H1 (cell line): Measurements from ENCODE around the gene ADCY2. TPM values are rescaled to one million over a fixed set of nuclear protein-coding genes. Genes with fewer than 3 reads are reported as not detected.

ENCODE experiments used
- CTCF ChIA-PET: fragments of 300-600 bp; sonication (Branson Sonifier 250); formaldehyde crosslinking; loops from one replicate; lab custom pipeline; 2021; ENCODE audit not compliant: partially characterized antibody; lab: Charles Lee
- POLR2A ChIA-PET: fragments of 300-600 bp; sonication (Branson Sonifier 250); formaldehyde crosslinking; loops from one replicate; lab custom pipeline; 2021; ENCODE audit warnings: inconsistent platforms; ENCODE audit not compliant: partially characterized antibody; lab: Charles Lee
- DNase-seq, 2 experiments: peaks; one replicate each; pipeline versions ENCODE4 v3.0.0 to v3.0.0-alpha.2; 2010 to 2022; ENCODE audit warnings: low spot score in 2 of 2, low read depth in 1 of 2, mixed read lengths in 1 of 2
- FAIRE-seq: peaks from 2 replicates; lab custom pipeline; 2011; peaks lifted over from hg19 to GRCh38; lab: Jason Lieb, UNC
- H2AFZ ChIP-seq: 2 replicates; pipeline ENCODE4 v1.8.1; 2012; ENCODE audit warnings: low read length, inconsistent platforms
- H2AK5ac ChIP-seq: 2 replicates; pipeline ENCODE4 v1.6.1; 2013; ENCODE audit warnings: low read depth, low read length
- H2BK120ac ChIP-seq: replicated peaks from 2 replicates; pipeline ENCODE3; 2013; ENCODE audit warnings: low read depth, low read length, inconsistent platforms
- H2BK12ac ChIP-seq: 2 replicates; pipeline ENCODE4 v1.6.1; 2013; ENCODE audit warnings: low read depth, low read length
- H2BK15ac ChIP-seq: 2 replicates; pipeline ENCODE4 v1.6.1; 2013; ENCODE audit warnings: low read length
- H2BK20ac ChIP-seq: 2 replicates; pipeline ENCODE4 v1.6.1; 2013; ENCODE audit warnings: low read length
- H2BK5ac ChIP-seq: 2 replicates; pipeline ENCODE4 v1.6.1; 2013; ENCODE audit warnings: low read depth, low read length
- H3K14ac ChIP-seq: 2 replicates; pipeline ENCODE4 v1.6.1; 2013; ENCODE audit warnings: inconsistent platforms; ENCODE audit not compliant: insufficient read length
- H3K18ac ChIP-seq: 2 replicates; pipeline ENCODE4 v1.6.1; 2013; ENCODE audit warnings: low read length; ENCODE audit errors: extremely low read depth
- H3K23ac ChIP-seq: 2 replicates; pipeline ENCODE4 v1.6.1; 2013; ENCODE audit warnings: inconsistent platforms; ENCODE audit not compliant: insufficient read length
- H3K23me2 ChIP-seq: 2 replicates; pipeline ENCODE4 v1.6.1; 2013; ENCODE audit warnings: low read depth, low read length
- H3K27ac ChIP-seq: 2 replicates; pipeline ENCODE4 v1.6.1; 2011; ENCODE audit warnings: low read depth, low read length, inconsistent platforms
- H3K27me3 ChIP-seq, 4 experiments: replicated peaks in 1 of 4; 1 replicate in 1 of 4; 2 replicates in 3 of 4; pipeline versions ENCODE4 v1.6.1 to v1.8.1; 2011 to 2013; ENCODE audit warnings: low read length in 3 of 4, mild to moderate bottlenecking in 3 of 4, inconsistent platforms in 2 of 4, mixed read lengths in 2 of 4, moderate library complexity in 1 of 4; ENCODE audit not compliant: control insufficient read depth in 3 of 4, insufficient read depth in 3 of 4; ENCODE audit errors: extremely low read depth in 1 of 4
- H3K36me3 ChIP-seq, 4 experiments: 2 replicates each; pipeline versions ENCODE4 v1.6.1 to v1.8.1; 2011 to 2013; ENCODE audit warnings: mild to moderate bottlenecking in 4 of 4, low read length in 3 of 4, moderate library complexity in 2 of 4, control low read depth in 1 of 4, inconsistent platforms in 1 of 4; ENCODE audit not compliant: insufficient read depth in 4 of 4, control insufficient read depth in 2 of 4
- H3K4ac ChIP-seq: replicated peaks from 2 replicates; pipeline ENCODE3; 2013; ENCODE audit warnings: low read length, low read depth, mixed read lengths, inconsistent platforms; ENCODE audit not compliant: insufficient read length
- H3K4me1 ChIP-seq, 4 experiments: replicated peaks in 1 of 4; 1 replicate in 1 of 4; 2 replicates in 3 of 4; pipeline versions ENCODE4 v1.6.1 to v1.8.1; 2011 to 2013; ENCODE audit warnings: low read length in 3 of 4, inconsistent platforms in 2 of 4, mixed read lengths in 1 of 4; ENCODE audit not compliant: insufficient read depth in 4 of 4, control insufficient read depth in 3 of 4
- H3K4me2 ChIP-seq, 2 experiments: 2 replicates each; pipeline versions ENCODE4 v1.6.1 to v1.8.1; 2011 to 2013; ENCODE audit warnings: low read depth in 2 of 2, low read length in 2 of 2, control low read depth in 1 of 2, inconsistent platforms in 1 of 2, mild to moderate bottlenecking in 1 of 2; ENCODE audit not compliant: insufficient read depth in 1 of 2
- H3K4me3 ChIP-seq, 4 experiments: fragments of 200-600, 300-600 bp in 1 of 4; sonication (generic), shearing (Covaris generic), sonication (Bioruptor Twin) in 1 of 4; 2 replicates each; pipeline versions ENCODE4 v1.5.1 to v1.8.1; 2011 to 2016; ENCODE audit warnings: low read length in 4 of 4, low read depth in 3 of 4, control low read depth in 2 of 4, inconsistent platforms in 2 of 4, mild to moderate bottlenecking in 2 of 4, mixed read lengths in 1 of 4, moderate library complexity in 1 of 4; ENCODE audit not compliant: insufficient read depth in 2 of 4; ENCODE audit errors: extremely low read depth in 1 of 4
- H3K56ac ChIP-seq: replicated peaks from 2 replicates; pipeline ENCODE3; 2013; ENCODE audit warnings: low read depth, mild to moderate bottlenecking, mixed read lengths, low read length, inconsistent platforms; ENCODE audit not compliant: insufficient read length
- H3K79me1 ChIP-seq: 2 replicates; pipeline ENCODE4 v1.6.1; 2013; ENCODE audit warnings: low read depth, low read length, control low read depth
- H3K79me2 ChIP-seq, 2 experiments: 2 replicates each; pipeline versions ENCODE4 v1.6.1 to v1.8.1; 2012 to 2013; ENCODE audit warnings: low read length in 2 of 2, mild to moderate bottlenecking in 2 of 2, inconsistent platforms in 1 of 2; ENCODE audit not compliant: insufficient read depth in 2 of 2, control insufficient read depth in 1 of 2
- H3K9ac ChIP-seq, 4 experiments: replicated peaks in 1 of 4; 1 replicate in 1 of 4; 2 replicates in 3 of 4; pipeline versions ENCODE4 v1.6.1 to v1.8.1; 2011 to 2013; ENCODE audit warnings: low read depth in 3 of 4, low read length in 3 of 4, control low read depth in 2 of 4, mild to moderate bottlenecking in 2 of 4, moderate library complexity in 2 of 4, inconsistent platforms in 1 of 4; ENCODE audit errors: extremely low read depth in 1 of 4
- H3K9me3 ChIP-seq, 2 experiments: 2 replicates each; pipeline versions ENCODE4 v1.6.1 to v1.8.1; 2012 to 2013; ENCODE audit warnings: mild to moderate bottlenecking in 2 of 2, moderate library complexity in 2 of 2, control low read depth in 1 of 2, inconsistent platforms in 1 of 2, low read depth in 1 of 2, low read length in 1 of 2, mixed read lengths in 1 of 2; ENCODE audit not compliant: insufficient read depth in 2 of 2
- H4K20me1 ChIP-seq, 2 experiments: replicated peaks in 1 of 2; 2 replicates each; pipeline versions ENCODE3 to v1.8.1; 2011 to 2013; ENCODE audit warnings: inconsistent platforms in 2 of 2, low read length in 2 of 2, mild to moderate bottlenecking in 1 of 2; ENCODE audit not compliant: insufficient read depth in 2 of 2, control insufficient read depth in 1 of 2
- H4K5ac ChIP-seq: 2 replicates; pipeline ENCODE4 v1.6.1; 2013; ENCODE audit warnings: low read length, low read depth, mixed read lengths, inconsistent platforms; ENCODE audit not compliant: insufficient read length
- H4K8ac ChIP-seq: 2 replicates; pipeline ENCODE4 v1.8.0; 2013; ENCODE audit warnings: mild to moderate bottlenecking, moderate library complexity, low read length, inconsistent platforms; ENCODE audit not compliant: insufficient read depth; ENCODE audit errors: extremely low read depth
- H4K91ac ChIP-seq: replicated peaks from 2 replicates; pipeline ENCODE3; 2013; ENCODE audit warnings: low read length, mixed read lengths, inconsistent platforms; ENCODE audit not compliant: insufficient read length
- CBX8 ChIP-seq: fragments of 300-800, 300-1000 bp; sonication (generic); IDR thresholded peaks from 2 replicates; pipeline ENCODE4 v1.7.1; 2016; ENCODE audit warnings: low read depth, low read length, borderline replicate concordance
- E2F6 ChIP-seq: IDR thresholded peaks from 2 replicates; pipeline ENCODE4 v1.6.1; 2012; ENCODE audit warnings: inconsistent platforms
- HDAC2 ChIP-seq, 2 experiments: fragments of 300-600 bp in 1 of 2; sonication (generic) in 1 of 2; IDR thresholded peaks; 2 replicates each; pipeline ENCODE4 v1.6.1; 2011 to 2012; ENCODE audit warnings: low read depth in 2 of 2, low read length in 2 of 2, mild to moderate bottlenecking in 2 of 2, moderate library complexity in 2 of 2, borderline replicate concordance in 1 of 2, inconsistent platforms in 1 of 2
- NANOG ChIP-seq: IDR thresholded peaks from 2 replicates; pipeline ENCODE4 v1.6.1; 2011; ENCODE audit warnings: low read length, low read depth, mild to moderate bottlenecking, inconsistent platforms; ENCODE audit not compliant: insufficient read depth, poor library complexity, severe bottlenecking
- PHF8 ChIP-seq: fragments of 200-600 bp; sonication (generic); conservative IDR thresholded peaks from 2 replicates; pipeline ENCODE4 v1.7.1; 2012; ENCODE audit warnings: low read depth, mild to moderate bottlenecking, inconsistent platforms, low read length, moderate library complexity
- RBBP5 ChIP-seq: IDR thresholded peaks from 2 replicates; pipeline ENCODE4 v1.7.1; 2012; ENCODE audit warnings: low read depth, mild to moderate bottlenecking, inconsistent platforms, low read length, moderate library complexity, borderline replicate concordance
- SRF ChIP-seq: IDR thresholded peaks from 2 replicates; pipeline ENCODE4 v1.6.1; 2011; ENCODE audit warnings: mild to moderate bottlenecking, low read depth, low read length, moderate library complexity
- TBP ChIP-seq: IDR thresholded peaks from 2 replicates; pipeline ENCODE4 v1.6.1; 2011; ENCODE audit warnings: low read depth, low read length, improper control_type of control experiment
- WGBS, 2 experiments: shearing (Covaris generic) in 1 of 2; methylation state at CpG; one replicate each; pipeline versions ENCODE4 v1.1.6 to v1.1.7; 2013 to 2015; ENCODE audit warnings: low lambda C conversion rate in 2 of 2, mixed read lengths in 2 of 2, inconsistent platforms in 1 of 2, low coverage in 1 of 2, missing lambda C conversion rate in 1 of 2; ENCODE audit not compliant: insufficient replicate concordance in 2 of 2, insufficient coverage in 1 of 2, insufficient read length in 1 of 2; ENCODE audit errors: extremely low coverage in 1 of 2, missing lambda C conversion rate in 1 of 2; 5-methylcytosine and 5-hydroxymethylcytosine counted together
- polyA plus RNA-seq, 7 experiments: library from polyadenylated mRNA; depleted of rRNA in 3 of 7; stranded (reverse) in 5 of 7; unstranded in 2 of 7; fragments of >200 nt in 5 of 7; fragments of 200-250 nt in 2 of 7; gene quantifications; 1 replicate in 5 of 7; 2 replicates in 1 of 7; 4 replicates in 1 of 7; pipeline versions ENCODE4 v1.2.1 to v1.2.3, GENCODE V29; 2011 to 2013; ENCODE audit warnings: missing spikeins in 2 of 7, mixed read lengths in 2 of 7
- total RNA-seq: library from RNA; stranded (reverse); fragmentation: NEBNext Ultra II Directional; extraction: Animal tissue kit (Norgen Biotek cat#: 25700); gene quantifications from 2 replicates; pipeline ENCODE4 v1.2.1, GENCODE V29; 2021

ADCY2 gene
- total and polyA plus RNA-seq, 2 of the 8 experiments (the other 6 are each of a cell fraction or from before 2014, with no cell fraction given), result 35.8 to 122 TPM

GRCh38 chr5:7650755-7651154 lies 254.8 kb downstream of the ADCY2 start:
- Histone ChIP-seq H2BK5ac (no peak overlapping the region), H3K9me3 (no peaks in the 10 kb centered on the region), H3K14ac (no peak overlapping the region), H4K91ac (no peak overlapping the region), H3K27ac (no peak overlapping the region), H3K56ac (no peak overlapping the region), H3K4me3 (no peak overlapping the region), H2BK12ac (no peak overlapping the region), H2BK20ac (no peak overlapping the region), H3K27me3 (no peaks in the 10 kb centered on the region), H3K4me1 (no peaks in the 10 kb centered on the region), H2BK15ac (no peak overlapping the region), H2AFZ (no peak overlapping the region), H3K23ac (no peak overlapping the region), H2AK5ac (no peak overlapping the region), H3K36me3 (no peaks in the 10 kb centered on the region), H3K23me2 (no peaks in the 10 kb centered on the region), H4K5ac (no peak overlapping the region), H4K8ac (no peak overlapping the region), H3K4ac (no peak overlapping the region), H3K4me2 (no peak overlapping the region), H4K20me1 (no peaks in the 10 kb centered on the region), H3K79me1 (no peaks in the 10 kb centered on the region; the same call in 1 of the 2 replicates), H3K18ac (no peak overlapping the region), H3K79me2 (peaks cover 0 to 13% of the 10 kb centered on the region in 2 experiments; a peak in 1 of 4 replicates), H3K9ac (no peak overlapping the region), H2BK120ac (no peak overlapping the region)
- TF ChIP-seq PHF8, result no peak
- TF ChIP-seq NANOG, result no peak
- no peak for TF ChIP-seq RBBP5
- no peak for TF ChIP-seq E2F6
- TF ChIP-seq TBP, result no peak
- TF ChIP-seq CBX8, result no peak
- no peak for TF ChIP-seq HDAC2 (IDR thresholded peaks at IDR 0.05; ENCODE audit: borderline replicate concordance in 1 of 2, low read depth in 2 of 2, low read length in 2 of 2)
- TF ChIP-seq SRF, result no peak
- FAIRE-seq (no peak), DNase-seq (no peak)
- CTCF ChIA-PET, result interaction anchor here (1.5 kb wide), 1 partner anchor 95 kb away, joined by 3 read pairs; no protein-coding TSS in a partner anchor
- WGBS, 2 experiments, result 86% methylated on average over 6 of the region's 6 CpGs; no CpG with 5 or more reads in 1 of the 2 experiments
- POLR2A ChIA-PET, result no interaction called here
